Measurements from ENCODE around the gene ELAVL4.

The ELAVL4 gene

GRCh38 chr1:50214717-50215116, 106.0 kb downstream of the ELAVL4 start:
- Histone ChIP-seq H3K27me3 (ENCODE audit: insufficient read depth, low read length) (no peaks in the 10 kb centered on the region), H3K4me3 (ENCODE audit: low read length) (no peak overlapping the region), H3K9me3 (ENCODE audit: insufficient read depth, low read depth, low read length) (peaks cover 12% of the 10 kb centered on the region), H3K9ac (ENCODE audit: low read depth, low read length) (no peak overlapping the region), H3K4me1 (ENCODE audit: insufficient read depth, low read length) (no peaks in the 10 kb centered on the region), H3K36me3 (ENCODE audit: insufficient read depth, low read length) (no peaks in the 10 kb centered on the region), H3K27ac (ENCODE audit: low read depth, low read length) (no peak overlapping the region)
- WGBS, result 86% methylated on average over 8 of the region's 8 CpGs

DNA sequence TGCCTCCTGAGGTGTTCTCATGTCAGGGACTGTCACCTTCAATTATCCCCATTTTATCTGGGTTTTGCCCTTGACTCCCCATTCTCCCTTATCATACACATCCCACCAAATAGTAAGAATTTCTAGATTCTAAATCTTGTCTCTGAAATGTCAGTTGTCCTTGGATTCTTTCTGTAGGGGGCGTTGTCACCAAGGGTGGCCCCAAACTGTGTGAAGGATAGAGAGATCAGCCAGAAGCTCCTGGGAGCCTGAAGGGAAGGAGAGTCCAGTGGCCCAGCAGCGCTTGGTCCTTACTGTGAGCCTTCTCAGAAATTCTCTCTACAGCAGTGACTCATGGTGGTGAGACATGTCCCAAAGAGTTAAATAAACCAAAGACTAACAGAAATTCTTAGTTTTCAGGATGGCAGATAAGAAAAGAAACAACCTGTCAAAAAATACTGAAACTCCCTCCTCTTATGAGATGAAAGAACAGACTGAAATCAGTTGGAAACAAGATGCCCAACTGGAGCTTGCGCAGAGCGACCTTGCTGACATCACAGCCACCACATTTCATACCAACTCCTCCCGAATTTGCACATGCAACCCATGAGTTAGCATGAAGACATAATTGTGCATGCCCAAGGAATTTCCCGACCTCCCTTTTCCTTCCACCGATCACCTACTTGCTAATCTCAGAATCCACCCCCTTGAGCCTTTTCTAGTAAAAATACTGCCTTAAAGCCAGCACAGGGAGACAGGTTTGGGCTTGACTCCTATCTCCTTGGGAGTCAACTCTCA, 109.8 kb downstream of the ELAVL4 start:
- Histone ChIP-seq H3K36me3 (ENCODE audit: insufficient read depth, low read length) (no peaks in the 10 kb centered on the region), H3K9ac (ENCODE audit: low read depth, low read length) (no peak overlapping the region), H3K9me3 (ENCODE audit: insufficient read depth, low read depth, low read length) (peaks cover 11% of the 10 kb centered on the region), H3K27me3 (ENCODE audit: insufficient read depth, low read length) (no peaks in the 10 kb centered on the region), H3K4me1 (ENCODE audit: insufficient read depth, low read length) (no peaks in the 10 kb centered on the region), H3K27ac (ENCODE audit: low read depth, low read length) (no peak overlapping the region), H3K4me3 (ENCODE audit: low read length) (no peak overlapping the region)
- 66% methylated on average over 7 of the region's 7 CpGs for WGBS

GRCh38 chr1:50228871-50229384, 120.2 kb downstream of the ELAVL4 start:
- Histone ChIP-seq H3K4me1 (ENCODE audit: insufficient read depth, low read length) (no peaks in the 10 kb centered on the region), H3K9ac (ENCODE audit: low read depth, low read length) (no peak overlapping the region), H3K36me3 (ENCODE audit: insufficient read depth, low read length) (no peaks in the 10 kb centered on the region), H3K4me3 (ENCODE audit: low read length) (no peak overlapping the region), H3K27ac (ENCODE audit: low read depth, low read length) (no peak overlapping the region), H3K9me3 (ENCODE audit: insufficient read depth, low read depth, low read length) (peaks cover 42% of the 10 kb centered on the region), H3K27me3 (ENCODE audit: insufficient read depth, low read length) (no peaks in the 10 kb centered on the region)
- 73% methylated on average over 4 of the region's 4 CpGs for WGBS

GRCh38 chr1:50231209-50231608, 122.5 kb downstream of the ELAVL4 start:
- Histone ChIP-seq H3K36me3 (ENCODE audit: insufficient read depth, low read length) (no peaks in the 10 kb centered on the region), H3K4me1 (ENCODE audit: insufficient read depth, low read length) (no peaks in the 10 kb centered on the region), H3K9ac (ENCODE audit: low read depth, low read length) (no peak overlapping the region), H3K4me3 (ENCODE audit: low read length) (no peak overlapping the region), H3K27me3 (ENCODE audit: insufficient read depth, low read length) (no peaks in the 10 kb centered on the region), H3K27ac (ENCODE audit: low read depth, low read length) (no peak overlapping the region), H3K9me3 (ENCODE audit: insufficient read depth, low read depth, low read length) (peaks cover 46% of the 10 kb centered on the region)
- 83% methylated on average over 4 of the region's 5 CpGs for WGBS

- Histone ChIP-seq H3K4me1 (ENCODE audit: insufficient read depth, low read length) (no peaks in the 10 kb centered on the region), H3K4me3 (ENCODE audit: low read length) (no peak overlapping the region), H3K36me3 (ENCODE audit: insufficient read depth, low read length) (no peaks in the 10 kb centered on the region), H3K27me3 (ENCODE audit: insufficient read depth, low read length) (no peaks in the 10 kb centered on the region), H3K27ac (ENCODE audit: low read depth, low read length) (no peak overlapping the region), H3K9ac (ENCODE audit: low read depth, low read length) (no peak overlapping the region), H3K9me3 (ENCODE audit: insufficient read depth, low read depth, low read length) (peaks cover 45% of the 10 kb centered on the region)
- WGBS, result 63% methylated on average over 3 of the region's 3 CpGs
These were observed 123.6 kb downstream of the ELAVL4 start for GRCh38 chr1:50232336-50232735.

DNA sequence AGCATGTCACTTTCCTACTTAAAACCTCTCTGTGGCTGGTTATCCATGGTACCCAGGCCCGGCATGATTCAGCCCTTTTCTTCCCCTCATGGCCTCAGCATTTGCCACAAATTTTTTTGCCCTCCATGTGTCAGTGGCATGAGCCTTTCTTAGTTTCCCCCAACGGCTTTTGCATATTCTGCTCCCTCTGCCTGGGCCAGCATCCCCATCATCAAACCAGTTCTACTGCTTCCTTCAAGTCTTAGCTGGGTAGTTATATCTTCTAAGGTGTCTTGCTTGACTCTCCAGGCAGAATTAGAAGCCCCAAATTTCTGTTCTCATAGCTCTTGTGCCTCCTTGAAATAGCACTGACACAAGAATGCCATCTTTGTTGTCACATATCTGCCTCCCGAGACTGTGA, 127.9 kb downstream of the ELAVL4 start:
- no peaks in the 10 kb centered on the region for H3K4me1 ChIP-seq (ENCODE audit: insufficient read depth, low read length)
- no peak overlapping the region for H3K9ac ChIP-seq (ENCODE audit: low read depth, low read length)
- peaks cover 48% of the 10 kb centered on the region for H3K9me3 ChIP-seq (ENCODE audit: insufficient read depth, low read depth, low read length)
- H3K4me3 ChIP-seq (ENCODE audit: low read length), result no peak overlapping the region
- H3K36me3 ChIP-seq (ENCODE audit: insufficient read depth, low read length), result no peaks in the 10 kb centered on the region
- H3K27me3 ChIP-seq (ENCODE audit: insufficient read depth, low read length), result no peaks in the 10 kb centered on the region
- H3K27ac ChIP-seq (ENCODE audit: low read depth, low read length), result no peak overlapping the region
- 68% methylated on average over 3 of the region's 3 CpGs for WGBS

DNA sequence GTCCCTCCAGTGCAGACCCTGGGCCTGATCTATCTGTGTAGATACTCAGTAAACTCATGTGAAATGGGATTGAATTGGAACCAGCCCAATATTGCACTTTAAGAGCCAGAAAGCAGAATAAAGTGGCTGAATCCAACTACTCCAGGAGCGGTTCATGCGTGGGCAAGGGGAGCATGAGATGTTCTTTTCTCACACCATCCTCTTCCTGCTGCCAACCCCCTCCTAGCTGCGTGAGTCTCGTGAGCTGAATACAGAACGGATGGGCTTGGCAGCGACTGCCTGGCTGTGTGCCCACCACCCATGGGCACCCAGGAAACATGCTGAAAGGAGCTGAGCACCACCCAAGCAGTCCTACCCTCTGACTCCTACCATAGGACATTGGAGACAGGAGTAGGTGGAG, 128.3 kb downstream of the ELAVL4 start:
- whole genome bisulfite sequencing, result 68% methylated on average over 6 of the region's 6 CpGs
- Histone ChIP-seq H3K9me3 (ENCODE audit: insufficient read depth, low read depth, low read length) (peaks cover 48% of the 10 kb centered on the region), H3K27ac (ENCODE audit: low read depth, low read length) (no peak overlapping the region), H3K4me1 (ENCODE audit: insufficient read depth, low read length) (no peaks in the 10 kb centered on the region), H3K36me3 (ENCODE audit: insufficient read depth, low read length) (no peaks in the 10 kb centered on the region), H3K27me3 (ENCODE audit: insufficient read depth, low read length) (no peaks in the 10 kb centered on the region), H3K4me3 (ENCODE audit: low read length) (no peak overlapping the region), H3K9ac (ENCODE audit: low read depth, low read length) (no peak overlapping the region)

DNA sequence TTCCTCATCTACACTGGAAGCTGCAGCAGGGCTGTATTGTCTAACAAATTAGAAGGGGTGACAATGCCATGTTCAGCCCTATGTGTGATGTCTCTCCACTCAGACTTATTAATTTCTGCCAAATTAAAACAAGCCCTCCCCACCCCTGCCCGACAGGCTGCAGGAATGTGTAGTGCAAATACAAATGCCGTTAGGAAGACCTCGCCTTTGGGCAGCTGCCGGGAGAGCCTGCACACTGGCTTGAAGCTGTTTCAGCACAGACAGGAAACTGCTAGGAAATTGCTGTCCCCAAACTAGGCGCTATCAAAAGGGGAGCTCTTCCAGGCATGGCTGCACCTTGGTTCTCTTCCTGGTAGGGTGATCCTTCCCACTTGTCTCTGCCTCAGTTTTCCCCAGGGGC, 135.2 kb downstream of the ELAVL4 start:
- Histone ChIP-seq H3K4me1 (ENCODE audit: insufficient read depth, low read length) (no peaks in the 10 kb centered on the region), H3K9me3 (ENCODE audit: insufficient read depth, low read depth, low read length) (peaks cover 8% of the 10 kb centered on the region), H3K36me3 (ENCODE audit: insufficient read depth, low read length) (no peaks in the 10 kb centered on the region), H3K9ac (ENCODE audit: low read depth, low read length) (no peak overlapping the region), H3K27ac (ENCODE audit: low read depth, low read length) (no peak overlapping the region), H3K27me3 (ENCODE audit: insufficient read depth, low read length) (no peaks in the 10 kb centered on the region), H3K4me3 (ENCODE audit: low read length) (no peak overlapping the region)
- 91% methylated on average over 5 of the region's 5 CpGs for WGBS

- Histone ChIP-seq H3K9me3 (ENCODE audit: insufficient read depth, low read depth, low read length) (no peaks in the 10 kb centered on the region), H3K9ac (ENCODE audit: low read depth, low read length) (no peak overlapping the region), H3K27me3 (ENCODE audit: insufficient read depth, low read length) (no peaks in the 10 kb centered on the region), H3K27ac (ENCODE audit: low read depth, low read length) (no peak overlapping the region), H3K36me3 (ENCODE audit: insufficient read depth, low read length) (no peaks in the 10 kb centered on the region), H3K4me1 (ENCODE audit: insufficient read depth, low read length) (no peaks in the 10 kb centered on the region), H3K4me3 (ENCODE audit: low read length) (no peak overlapping the region)
- no CpG with 5 or more reads among the region's 1 CpG for WGBS
These were observed 138.1 kb downstream of the ELAVL4 start for GRCh38 chr1:50246869-50247268.

GRCh38 chr1:50251702-50252101, 143.0 kb downstream of the ELAVL4 start:
- no peak overlapping the region for H3K27ac ChIP-seq (ENCODE audit: low read depth, low read length)
- peak overlapping the region; percentile 27; the same call in 1 of the 2 replicates for H3K4me3 ChIP-seq (ENCODE audit: low read length)

DNA sequence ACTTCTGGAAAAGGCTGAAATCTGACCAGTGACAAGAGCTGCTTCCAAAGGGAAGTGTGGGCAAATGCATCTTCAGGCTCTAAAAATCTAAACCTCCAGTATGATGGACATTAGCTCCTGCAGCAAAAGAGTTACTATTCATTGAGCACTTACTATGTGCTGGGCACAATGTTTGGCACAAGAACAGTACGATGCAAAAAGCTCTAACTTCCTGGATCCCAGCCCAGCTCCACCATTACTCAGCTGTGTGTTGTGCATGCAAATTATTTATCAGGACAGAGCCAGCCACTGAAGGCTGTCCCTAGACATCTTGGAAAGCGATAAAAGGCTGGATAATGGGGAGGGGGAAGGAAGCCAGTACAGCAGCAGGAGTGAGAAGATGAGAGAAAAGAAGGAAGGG, 143.5 kb downstream of the ELAVL4 start:
- Histone ChIP-seq H3K4me1 (ENCODE audit: insufficient read depth, low read length) (no peaks in the 10 kb centered on the region), H3K4me3 (ENCODE audit: low read length) (no peak overlapping the region), H3K9ac (ENCODE audit: low read depth, low read length) (no peak overlapping the region), H3K9me3 (ENCODE audit: insufficient read depth, low read depth, low read length) (no peaks in the 10 kb centered on the region), H3K27me3 (ENCODE audit: insufficient read depth, low read length) (peaks cover 6% of the 10 kb centered on the region; the same call in 1 of the 2 replicates), H3K27ac (ENCODE audit: low read depth, low read length) (no peak overlapping the region), H3K36me3 (ENCODE audit: insufficient read depth, low read length) (no peaks in the 10 kb centered on the region)
- WGBS, result 56% methylated on average over 2 of the region's 2 CpGs

More at GRCh38 chr1:50251702-50252101, 143.0 kb downstream of the ELAVL4 start:
- Histone ChIP-seq H3K27me3 (ENCODE audit: insufficient read depth, low read length) (peaks cover 6% of the 10 kb centered on the region; the same call in 1 of the 2 replicates), H3K36me3 (ENCODE audit: insufficient read depth, low read length) (no peaks in the 10 kb centered on the region), H3K4me1 (ENCODE audit: insufficient read depth, low read length) (no peaks in the 10 kb centered on the region), H3K9me3 (ENCODE audit: insufficient read depth, low read depth, low read length) (no peaks in the 10 kb centered on the region), H3K9ac (ENCODE audit: low read depth, low read length) (no peak overlapping the region)
- 58% methylated on average over 13 of the region's 13 CpGs for WGBS

Data from HUES64 (cell line).